OCI-LY7 (cell line): ENCODE data around the gene GALNT9. TPM values are rescaled to one million over a fixed set of nuclear protein-coding genes. Genes with fewer than 3 reads are reported as not detected.
A peak's percentile ranks its signal among the peaks of the same experiment; 100 is the strongest.

Source experiments
- BruUV-seq: library from RNA; stranded (reverse); fragments of 400-500 nt; replicated peaks from 2 replicates; lab custom pipeline; 2021; lab: Mats Ljungman, UMichigan
- CTCF ChIA-PET: fragments of 300-600 bp; sonication (Branson Sonifier 250); formaldehyde crosslinking; loops from one replicate; lab custom pipeline; 2022; ENCODE audit warnings: antibody characterized with exemption; ENCODE audit not compliant: unreplicated experiment; lab: Charles Lee
- POLR2A ChIA-PET: fragments of 300-600 bp; sonication (Branson Sonifier 250); formaldehyde crosslinking; loops from one replicate; lab custom pipeline; 2022; ENCODE audit warnings: antibody characterized with exemption; lab: Charles Lee
- DNase-seq: peaks from one replicate; pipeline ENCODE4 v3.0.0-alpha.2; 2015; ENCODE audit warnings: low spot score
- H2AFZ ChIP-seq: fragments of 200-600 bp; sonication (generic), shearing (Covaris generic); 2 replicates; pipeline ENCODE4 v1.6.1; 2014; ENCODE audit warnings: mild to moderate bottlenecking, antibody characterized with exemption, low read length, moderate library complexity
- H3K27ac ChIP-seq: fragments of 200-600 bp; sonication (generic); 2 replicates; pipeline ENCODE4 v1.5.1; 2014; ENCODE audit warnings: mixed run types, low read depth, mild to moderate bottlenecking, moderate library complexity, low read length, inconsistent platforms; ENCODE audit not compliant: poor library complexity, severe bottlenecking
- H3K36me3 ChIP-seq: fragments of 200-600 bp; sonication (generic); 2 replicates; pipeline ENCODE4 v1.6.1; 2014; ENCODE audit warnings: mild to moderate bottlenecking, antibody characterized with exemption, low read length, moderate library complexity, mixed read lengths; ENCODE audit not compliant: insufficient read depth
- H3K4me1 ChIP-seq: fragments of 200-600 bp; sonication (generic); 2 replicates; pipeline ENCODE4 v1.5.1; 2014; ENCODE audit warnings: mild to moderate bottlenecking, low read length; ENCODE audit not compliant: insufficient read depth, poor library complexity, severe bottlenecking
- H3K4me2 ChIP-seq: fragments of 200-600 bp; sonication (generic); 2 replicates; pipeline ENCODE4 v1.6.1; 2014; ENCODE audit warnings: mild to moderate bottlenecking, low read length
- H3K4me3 ChIP-seq: fragments of 200-600 bp; sonication (generic); 2 replicates; pipeline ENCODE4 v1.5.1; 2014; ENCODE audit warnings: mild to moderate bottlenecking, low read depth, low read length; ENCODE audit not compliant: poor library complexity, severe bottlenecking
- H3K79me2 ChIP-seq: fragments of 200-600 bp; sonication (generic); 2 replicates; pipeline ENCODE4 v1.6.1; 2016; ENCODE audit warnings: low read depth, mild to moderate bottlenecking, low read length, moderate library complexity, mixed read lengths; ENCODE audit not compliant: insufficient read depth
- H3K9me2 ChIP-seq: fragments of 200-600 bp; sonication (generic); 2 replicates; pipeline ENCODE4 v1.6.1; 2016; ENCODE audit warnings: mild to moderate bottlenecking, low read length, mixed read lengths; ENCODE audit not compliant: insufficient read depth
- H3K9me3 ChIP-seq: fragments of 200-600 bp; sonication (generic); 2 replicates; pipeline ENCODE4 v1.6.1; 2014; ENCODE audit warnings: mild to moderate bottlenecking, mixed run types, low read length, mixed read lengths
- H4K20me1 ChIP-seq: fragments of 200-600 bp; sonication (generic); 2 replicates; pipeline ENCODE4 v1.6.1; 2014; ENCODE audit warnings: mild to moderate bottlenecking, antibody characterized with exemption, low read length, moderate library complexity, mixed read lengths; ENCODE audit not compliant: insufficient read depth
- CTCF ChIP-seq: fragments of 200-600 bp; sonication (generic); conservative IDR thresholded peaks from 2 replicates; pipeline ENCODE4 v1.5.1; 2014; ENCODE audit warnings: mild to moderate bottlenecking, antibody characterized with exemption, low read length, moderate library complexity, mixed read lengths
- EZH2phosphoT487 ChIP-seq: fragments of 200-600 bp; sonication (generic); IDR thresholded peaks from 2 replicates; pipeline ENCODE4 v1.6.1; 2018; ENCODE audit warnings: low read depth, borderline replicate concordance, mild to moderate bottlenecking, mixed run types, antibody characterized with exemption, low read length, moderate library complexity, mixed read lengths
- intact Hi-C: fragments of 100-400 bp; cut with micrococcal nuclease; formaldehyde crosslinking; loops from one replicate; pipeline ENCODE4 v1.10.0; 2022; ENCODE audit not compliant: unreplicated experiment
- total RNA-seq, 2 experiments: library from RNA; depleted of rRNA in 1 of 2; stranded (reverse); fragments of >200 nt in 1 of 2; shearing (Covaris generic) in 1 of 2; gene quantifications; 2 replicates each; pipeline ENCODE4 v1.2.3, GENCODE V29; 2014 to 2022

GALNT9 gene
- total RNA-seq, 2 experiments from 2014 or later, result 0.28 TPM; not detected in 1

GRCh38 chr12:132284827-132285741 is 44.3 kb downstream of the GALNT9 start:
- Histone ChIP-seq H3K79me2 (no peaks in the 10 kb centered on the region), H3K4me1 (no peaks in the 10 kb centered on the region), H3K9me3 (no peaks in the 10 kb centered on the region), H3K4me2 (no peak overlapping the region), H3K9me2 (no peaks in the 10 kb centered on the region), H3K4me3 (no peak overlapping the region), H3K27ac (no peak overlapping the region), H4K20me1 (no peaks in the 10 kb centered on the region), H3K36me3 (no peaks in the 10 kb centered on the region), H2AFZ (no peak overlapping the region)
- DNase-seq, result no peak
- TF ChIP-seq EZH2phosphoT487 (no peak), CTCF (no peak)
- intact Hi-C loops, result no loop called here
- CTCF ChIA-PET, result no interaction called here
- POLR2A ChIA-PET, result interaction anchor here (0.5 kb wide), 1 partner anchor 12 kb away, joined by 4 read pairs; no protein-coding TSS in a partner anchor
- no TSS peak for BruUV-seq

DNA sequence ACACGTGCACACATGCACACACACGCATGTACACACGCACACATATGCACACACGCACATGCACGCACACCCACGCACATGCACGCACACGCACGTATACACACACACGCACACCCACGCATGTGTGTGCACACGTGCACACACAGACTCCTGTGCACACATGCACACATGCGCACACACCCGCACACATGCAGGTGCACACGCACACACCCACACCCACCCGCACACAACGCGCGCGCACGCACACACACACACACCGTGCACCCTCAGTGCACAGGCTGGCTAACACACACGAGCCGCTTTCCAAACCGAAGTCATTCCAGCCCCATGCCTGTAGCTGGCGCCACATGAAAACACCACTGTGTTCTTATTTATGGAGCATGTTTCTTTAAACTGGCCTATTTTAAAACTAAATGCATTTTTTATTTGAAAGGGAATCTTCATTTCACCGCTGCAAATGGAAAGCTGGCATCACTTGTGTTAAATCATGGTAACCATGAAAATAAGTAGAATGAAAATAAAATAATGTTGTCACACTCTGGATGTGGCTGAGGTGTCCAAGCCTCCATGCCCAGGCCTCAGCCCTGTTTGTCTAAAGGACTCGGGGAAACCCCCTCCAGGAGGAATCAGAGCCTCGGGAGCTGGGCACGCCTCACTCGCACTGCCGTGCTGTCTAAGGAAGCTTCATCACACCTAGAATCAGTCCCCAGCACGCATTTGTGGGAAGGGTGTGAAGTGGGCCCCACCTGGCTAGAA is 45.1 kb downstream of the GALNT9 start:
- Histone ChIP-seq H3K79me2 (no peaks in the 10 kb centered on the region), H3K36me3 (no peaks in the 10 kb centered on the region), H3K4me3 (no peak overlapping the region), H3K4me1 (no peaks in the 10 kb centered on the region), H4K20me1 (no peaks in the 10 kb centered on the region), H2AFZ (no peak overlapping the region), H3K27ac (no peak overlapping the region), H3K9me3 (no peaks in the 10 kb centered on the region), H3K4me2 (no peak overlapping the region), H3K9me2 (no peaks in the 10 kb centered on the region)
- intact Hi-C loops, result no loop called here
- TF ChIP-seq EZH2phosphoT487 (no peak), CTCF (peak; percentile 63)
- CTCF ChIA-PET, result no interaction called here
- peak; percentile 4 for DNase-seq
- BruUV-seq, result no TSS peak
- POLR2A ChIA-PET, result interaction anchor here (0.5 kb wide), 1 partner anchor 12 kb away, joined by 4 read pairs; no protein-coding TSS in a partner anchor
